Activated naive CD8-positive, alpha-beta T cell (primary cell): Measurements from ENCODE around the gene PRR9.
"Not testable (repeated sequence)": the region's sequence is repeated elsewhere in the genome, so short reads cannot be mapped to it uniquely, and the experiment has no call there.

Experiments
- H3K27ac Mint-ChIP-seq: one replicate; pipeline ENCODE4 v1.8.0; 2021; ENCODE audit warnings: mixed read lengths
- H3K27me3 Mint-ChIP-seq: one replicate; pipeline ENCODE4 v1.8.0; 2021; ENCODE audit warnings: mixed read lengths
- H3K36me3 Mint-ChIP-seq: one replicate; pipeline ENCODE4 v1.8.0; 2021; ENCODE audit warnings: mixed read lengths
- H3K4me1 Mint-ChIP-seq: one replicate; pipeline ENCODE4 v1.8.0; 2021; ENCODE audit warnings: low read depth, mixed read lengths
- H3K4me3 Mint-ChIP-seq: one replicate; pipeline ENCODE4 v1.8.0; 2021; ENCODE audit warnings: mild to moderate bottlenecking, mixed read lengths
- H3K9me3 Mint-ChIP-seq: one replicate; pipeline ENCODE4 v1.8.0; 2021; ENCODE audit warnings: low read depth, mixed read lengths

The PRR9 gene

DNA sequence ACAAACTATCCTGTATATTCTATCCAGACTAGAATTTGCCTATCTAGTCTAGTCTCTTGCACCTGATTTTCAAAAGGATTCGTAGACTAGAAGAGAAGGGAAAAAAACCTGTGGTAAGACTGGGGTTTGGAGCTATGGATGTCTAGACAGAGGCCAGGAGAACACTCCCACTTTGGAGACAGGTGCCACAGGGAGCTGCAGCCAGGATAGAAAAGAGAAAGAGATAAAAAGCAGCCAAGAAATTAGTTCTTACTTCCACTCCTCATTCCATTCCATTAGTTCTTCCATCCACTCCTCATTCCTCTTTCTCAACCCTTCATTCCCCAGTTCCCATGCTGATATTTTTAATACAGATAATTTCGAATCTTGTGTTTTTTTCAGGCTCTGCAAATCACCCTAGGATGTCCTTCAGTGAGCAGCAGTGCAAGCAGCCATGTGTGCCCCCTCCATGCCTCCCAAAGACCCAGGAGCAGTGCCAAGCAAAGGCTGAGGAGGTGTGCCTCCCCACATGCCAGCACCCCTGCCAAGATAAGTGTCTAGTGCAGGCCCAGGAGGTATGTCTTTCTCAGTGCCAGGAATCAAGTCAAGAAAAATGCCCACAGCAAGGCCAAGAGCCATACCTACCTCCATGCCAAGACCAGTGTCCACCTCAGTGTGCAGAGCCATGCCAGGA, 496 bp downstream of the PRR9 start:
- H3K4me3 Mint-ChIP-seq, result no peak overlapping the region
- peaks cover 2% of the 10 kb centered on the region for H3K27me3 Mint-ChIP-seq
- H3K36me3 Mint-ChIP-seq, result no peaks in the 10 kb centered on the region
- H3K27ac Mint-ChIP-seq, result no peak overlapping the region
- no peaks in the 10 kb centered on the region for H3K9me3 Mint-ChIP-seq
- H3K4me1 Mint-ChIP-seq, result no peaks in the 10 kb centered on the region

DNA sequence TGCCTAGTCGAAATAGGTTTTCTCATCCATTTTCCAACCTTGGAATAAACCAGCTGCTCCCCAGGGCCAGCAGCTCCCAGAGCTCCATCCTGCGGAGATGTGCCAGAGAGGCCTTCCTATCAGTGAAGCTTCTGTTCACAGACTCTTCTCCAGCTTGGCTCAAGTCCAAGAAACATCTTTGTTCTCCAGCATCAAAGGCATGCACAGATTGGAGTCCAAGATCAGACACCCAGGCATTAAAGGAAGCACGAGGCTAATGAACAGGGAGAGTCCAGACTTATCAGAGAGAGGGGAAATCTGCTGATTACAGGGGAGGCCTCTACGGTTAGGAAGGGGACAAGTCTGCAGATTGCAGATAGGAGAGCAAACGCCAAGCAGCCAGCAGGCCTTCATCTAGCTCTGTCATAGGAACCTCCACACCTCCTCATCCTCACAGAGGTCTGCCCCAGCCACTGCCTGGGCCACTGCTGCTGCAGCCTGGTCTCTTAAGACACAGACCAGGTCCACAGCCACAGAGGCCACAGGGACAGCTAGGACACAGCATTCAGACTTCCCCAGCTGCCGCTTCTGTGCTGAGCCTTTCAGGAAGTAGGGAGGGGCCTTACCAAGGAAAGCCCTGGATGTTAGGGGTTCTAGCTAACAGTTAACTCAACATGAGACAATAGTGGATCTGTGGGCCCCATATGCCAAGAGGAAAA, 3.4 kb downstream of the PRR9 start:
- Mint-ChIP-seq H3K27me3 (peaks cover 9% of the 10 kb centered on the region), H3K36me3 (no peaks in the 10 kb centered on the region), H3K4me3 (no peak overlapping the region), H3K27ac (no peak overlapping the region), H3K4me1 (no peaks in the 10 kb centered on the region), H3K9me3 (no peaks in the 10 kb centered on the region)

DNA sequence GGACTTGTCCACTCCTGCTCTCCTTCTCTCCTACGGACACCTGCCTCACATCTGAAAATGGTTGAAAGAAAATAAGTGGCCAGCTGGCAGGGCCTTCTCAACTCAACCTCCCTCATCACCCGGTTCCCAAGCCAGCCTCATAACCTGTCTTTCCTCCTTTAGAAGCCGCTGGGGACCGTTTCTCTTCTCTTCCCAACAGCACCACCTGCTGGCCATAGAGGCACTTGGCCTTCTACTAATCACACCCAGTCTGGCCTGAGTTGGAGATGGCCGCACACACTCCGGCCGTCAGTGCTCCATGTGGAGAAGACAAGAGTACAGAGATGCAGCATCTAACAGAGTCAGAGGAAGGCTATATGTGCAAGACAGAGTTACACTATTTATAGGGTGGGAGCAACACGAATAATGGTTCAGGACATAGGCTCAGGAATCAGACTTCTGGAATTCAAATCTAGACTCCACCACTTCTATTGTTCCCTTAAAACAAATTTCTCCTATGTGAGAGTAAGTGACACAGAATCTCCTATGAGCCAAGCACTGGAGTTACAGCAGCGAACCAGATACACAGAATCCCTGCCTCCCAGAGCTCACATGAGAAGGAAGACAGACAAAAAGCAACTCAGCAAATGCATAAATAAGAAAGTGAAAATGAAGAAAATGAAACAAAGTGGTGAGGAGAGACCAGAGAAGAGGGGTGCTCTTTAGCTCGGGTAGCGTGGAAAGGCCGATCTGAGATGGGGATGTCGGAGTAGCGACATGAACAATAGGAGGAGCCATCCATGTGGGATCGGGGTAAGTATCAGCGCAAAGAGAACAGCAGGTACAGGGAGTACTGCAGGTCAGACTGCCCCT, 5.9 kb downstream of the PRR9 start:
- H3K36me3 Mint-ChIP-seq, H3K27ac Mint-ChIP-seq, H3K4me3 Mint-ChIP-seq, H3K27me3 Mint-ChIP-seq, H3K9me3 Mint-ChIP-seq, H3K4me1 Mint-ChIP-seq: not testable (repeated sequence)

DNA sequence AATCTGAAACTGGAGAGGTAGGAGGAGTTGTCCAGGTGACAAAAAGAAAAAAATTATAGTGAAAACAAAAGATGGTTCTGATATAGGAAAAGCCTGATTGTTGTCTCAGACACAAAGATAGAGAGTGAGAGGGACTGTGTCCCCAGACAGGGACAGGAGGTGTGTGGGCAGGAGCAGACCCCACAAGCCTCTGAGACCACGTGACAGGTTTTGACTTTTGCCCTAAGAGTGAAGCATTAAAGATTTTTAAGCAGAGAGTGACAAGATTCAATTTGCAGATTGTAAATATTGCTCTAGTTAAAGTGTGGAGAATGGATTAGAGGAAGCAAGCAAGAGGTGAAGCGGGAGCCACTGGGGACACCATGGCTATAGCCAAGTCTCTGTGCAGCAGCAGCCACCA, 10.4 kb downstream of the PRR9 start:
- H3K4me1 Mint-ChIP-seq, result no peaks in the 10 kb centered on the region
- H3K27ac Mint-ChIP-seq, result no peak overlapping the region
- no peak overlapping the region for H3K4me3 Mint-ChIP-seq
- H3K36me3 Mint-ChIP-seq, result no peaks in the 10 kb centered on the region
- no peaks in the 10 kb centered on the region for H3K9me3 Mint-ChIP-seq
- H3K27me3 Mint-ChIP-seq, result peaks cover 18% of the 10 kb centered on the region

DNA sequence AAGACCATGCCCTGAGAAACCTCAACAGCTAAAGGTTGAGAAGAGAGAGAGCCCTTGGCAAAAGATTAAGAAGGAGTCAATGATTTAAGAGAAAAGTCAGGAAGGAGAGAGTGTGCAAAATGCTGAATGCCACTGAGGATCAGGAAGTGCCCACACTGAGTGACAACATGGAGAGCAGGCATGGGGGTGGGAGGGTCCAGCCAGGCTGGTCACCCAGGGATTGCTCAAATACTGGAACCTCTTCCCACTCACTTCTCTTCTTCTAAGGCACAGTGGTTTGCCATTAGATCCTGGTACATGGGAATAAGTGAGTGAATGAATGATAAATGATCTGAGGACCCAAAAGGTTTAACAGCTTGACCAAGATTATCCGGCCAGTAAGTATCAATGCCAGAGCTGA, 11.1 kb downstream of the PRR9 start:
- peaks cover 18% of the 10 kb centered on the region for H3K27me3 Mint-ChIP-seq
- no peak overlapping the region for H3K27ac Mint-ChIP-seq
- H3K9me3 Mint-ChIP-seq, result no peaks in the 10 kb centered on the region
- H3K4me3 Mint-ChIP-seq, result no peak overlapping the region
- no peaks in the 10 kb centered on the region for H3K4me1 Mint-ChIP-seq
- H3K36me3 Mint-ChIP-seq, result no peaks in the 10 kb centered on the region

DNA sequence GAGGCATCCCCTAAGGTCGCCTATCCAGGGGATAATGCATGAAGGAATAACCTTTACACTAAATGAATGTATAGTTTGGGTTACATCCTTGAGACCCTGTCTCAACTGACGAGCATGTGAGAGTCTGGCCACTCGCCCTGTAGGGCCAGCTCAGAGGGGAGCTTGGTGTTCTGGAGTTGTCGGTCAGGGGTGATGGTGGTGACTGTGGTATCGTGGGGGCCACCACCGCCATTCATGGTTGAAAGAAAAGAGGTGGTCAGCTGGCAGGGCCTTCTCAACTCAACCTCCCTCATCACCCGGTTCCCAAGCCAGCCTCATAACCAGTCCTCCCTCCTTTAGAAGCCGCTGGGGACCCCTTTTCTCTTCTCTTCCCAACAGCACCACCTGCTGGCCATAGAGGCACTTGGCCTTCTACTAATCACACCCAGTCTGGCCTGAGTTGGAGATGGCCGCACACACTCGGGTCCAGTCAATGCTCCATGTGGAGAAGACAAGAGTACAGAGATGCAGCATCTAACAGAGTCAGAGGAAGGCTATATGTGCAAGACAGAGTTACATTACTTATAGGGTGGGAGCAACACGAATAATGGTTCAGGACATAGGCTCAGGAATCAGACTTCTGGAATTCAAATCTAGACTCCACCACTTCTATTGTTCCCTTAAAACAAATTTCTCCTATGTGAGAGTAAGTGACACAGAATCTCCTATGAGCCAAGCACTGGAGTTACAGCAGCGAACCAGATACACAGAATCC, 11.9 kb downstream of the PRR9 start:
- peaks cover 15% of the 10 kb centered on the region for H3K27me3 Mint-ChIP-seq
- H3K36me3 Mint-ChIP-seq, H3K9me3 Mint-ChIP-seq, H3K27ac Mint-ChIP-seq, H3K4me3 Mint-ChIP-seq, H3K4me1 Mint-ChIP-seq: not testable (repeated sequence)

DNA sequence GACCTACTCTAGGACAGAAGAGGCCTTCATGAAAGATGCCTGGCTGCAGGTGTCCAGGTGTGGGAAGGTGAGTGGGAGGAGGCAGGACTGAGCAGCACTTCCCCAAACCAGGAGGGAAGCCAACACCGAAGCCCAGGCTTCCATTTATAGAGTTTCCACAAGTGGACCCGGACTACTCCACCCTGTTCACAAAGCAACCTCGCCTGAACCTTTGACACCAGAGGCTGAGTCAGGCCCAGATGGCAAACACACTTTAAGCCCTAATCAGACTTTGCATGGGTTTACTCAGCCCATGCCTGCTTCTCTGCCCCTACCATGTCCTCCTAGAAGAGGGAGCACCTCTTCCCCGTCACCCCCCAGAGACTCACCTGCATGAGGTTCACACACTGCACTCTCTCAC, 14.0 kb downstream of the PRR9 start:
- Mint-ChIP-seq H3K4me1 (no peaks in the 10 kb centered on the region), H3K27ac (no peak overlapping the region), H3K27me3 (peaks cover 13% of the 10 kb centered on the region), H3K9me3 (no peaks in the 10 kb centered on the region), H3K4me3 (no peak overlapping the region), H3K36me3 (no peaks in the 10 kb centered on the region)

DNA sequence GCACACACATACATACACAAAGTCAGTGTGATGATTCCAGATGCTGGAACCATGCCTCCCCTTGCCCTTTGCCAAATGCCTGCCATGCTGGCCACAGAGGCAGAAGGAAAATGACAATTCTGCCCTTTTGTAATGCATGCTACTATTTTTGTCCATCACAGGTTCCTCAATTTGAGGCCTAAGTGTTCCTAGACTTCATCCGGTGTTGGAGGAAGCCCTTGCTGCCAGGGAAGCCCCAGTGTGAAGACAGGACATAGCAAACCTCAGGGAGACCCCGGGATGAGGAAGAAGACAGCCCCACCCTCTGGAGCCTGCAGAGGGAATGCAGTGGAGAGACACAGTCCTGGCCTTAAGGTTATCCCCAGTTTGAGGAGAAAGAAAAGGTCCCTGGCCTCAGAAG, 14.4 kb downstream of the PRR9 start:
- Mint-ChIP-seq H3K9me3 (no peaks in the 10 kb centered on the region), H3K27ac (no peak overlapping the region), H3K4me1 (no peaks in the 10 kb centered on the region), H3K36me3 (no peaks in the 10 kb centered on the region), H3K27me3 (peaks cover 13% of the 10 kb centered on the region), H3K4me3 (no peak overlapping the region)

DNA sequence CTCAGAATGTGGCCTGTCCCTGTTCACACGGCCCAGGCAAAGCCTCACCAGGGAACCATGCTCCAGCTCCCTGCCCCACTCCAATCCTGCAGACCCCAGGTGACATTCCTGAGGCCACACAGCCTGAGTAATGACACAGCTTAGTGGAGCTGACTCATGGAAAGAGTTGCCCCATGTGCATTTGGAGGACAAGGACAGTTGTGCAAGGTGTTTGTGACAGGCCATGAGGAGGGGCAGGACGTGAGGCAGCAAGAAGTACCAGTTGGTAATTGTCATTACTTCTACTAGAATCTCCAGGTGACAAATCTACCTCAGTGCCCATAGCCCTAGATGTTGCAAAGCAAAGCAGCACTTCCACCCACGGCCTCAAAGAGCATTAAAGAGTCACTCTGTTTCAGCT, 15.2 kb downstream of the PRR9 start:
- Mint-ChIP-seq H3K27ac (no peak overlapping the region), H3K36me3 (no peaks in the 10 kb centered on the region), H3K27me3 (peaks cover 16% of the 10 kb centered on the region), H3K9me3 (no peaks in the 10 kb centered on the region), H3K4me3 (no peak overlapping the region), H3K4me1 (no peaks in the 10 kb centered on the region)

DNA sequence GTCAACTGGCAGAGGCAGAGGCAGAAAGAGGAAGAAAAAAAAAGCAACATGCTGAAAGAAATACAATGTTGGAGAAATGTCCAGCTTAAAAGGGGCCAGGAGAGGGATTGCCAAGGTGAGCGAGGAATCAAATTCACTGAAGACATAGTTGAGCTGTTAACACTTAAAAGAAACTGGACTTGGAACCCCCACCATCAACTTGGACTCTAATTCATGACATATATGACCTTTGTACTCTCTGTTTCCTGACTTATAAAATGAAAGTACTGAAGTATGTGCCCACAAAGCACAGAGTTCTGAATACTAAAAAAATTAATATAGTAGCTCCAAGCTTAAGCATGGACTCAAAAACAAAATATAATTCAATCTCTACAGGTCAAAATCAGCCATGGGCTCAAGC, 16.1 kb downstream of the PRR9 start:
- Mint-ChIP-seq H3K9me3 (no peaks in the 10 kb centered on the region), H3K4me3 (no peak overlapping the region), H3K27me3 (peaks cover 16% of the 10 kb centered on the region), H3K27ac (no peak overlapping the region), H3K36me3 (no peaks in the 10 kb centered on the region), H3K4me1 (no peaks in the 10 kb centered on the region)

DNA sequence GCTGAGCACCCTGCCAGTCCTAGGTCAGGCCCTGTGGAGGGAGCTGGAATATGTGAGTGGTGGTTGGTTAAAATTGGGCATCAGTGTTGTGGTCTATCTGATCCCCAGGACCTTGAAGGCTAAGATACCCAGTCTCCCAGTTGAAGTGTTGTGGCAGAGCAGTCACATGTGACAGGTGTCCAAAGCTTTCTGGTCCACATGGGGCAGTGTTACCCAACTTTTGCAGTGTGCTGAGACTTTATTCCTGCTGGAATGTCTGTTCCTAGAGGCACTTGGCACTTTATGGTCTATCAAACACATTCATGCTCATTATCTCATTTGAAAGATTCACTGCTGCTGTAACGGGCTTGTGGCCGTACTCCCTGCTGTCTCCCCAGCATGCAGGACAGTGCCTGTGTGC, 21.1 kb downstream of the PRR9 start:
- no peak overlapping the region for H3K27ac Mint-ChIP-seq
- H3K4me3 Mint-ChIP-seq, result no peak overlapping the region
- no peaks in the 10 kb centered on the region for H3K9me3 Mint-ChIP-seq
- peaks cover 17% of the 10 kb centered on the region for H3K27me3 Mint-ChIP-seq
- H3K36me3 Mint-ChIP-seq, result no peaks in the 10 kb centered on the region
- no peaks in the 10 kb centered on the region for H3K4me1 Mint-ChIP-seq

DNA sequence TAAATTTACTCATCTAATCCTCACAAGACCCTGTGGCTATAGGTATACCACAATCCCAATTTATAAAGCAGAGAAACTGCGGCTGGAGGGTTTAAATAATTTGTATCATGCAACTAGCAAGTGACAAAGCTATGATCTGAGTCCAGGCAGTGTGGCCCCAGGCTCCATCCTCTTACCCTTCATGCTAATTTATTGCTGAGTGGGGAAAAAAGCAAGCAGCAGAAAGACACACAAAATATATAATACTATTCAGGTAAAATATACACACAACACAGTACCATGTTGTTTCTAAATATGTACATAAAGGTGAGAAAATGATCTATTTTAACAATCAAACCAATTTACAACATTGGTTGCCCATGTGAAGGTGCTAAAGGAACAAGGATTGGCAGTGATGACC, 24.8 kb downstream of the PRR9 start:
- no peak overlapping the region for H3K27ac Mint-ChIP-seq
- peaks cover 17% of the 10 kb centered on the region for H3K27me3 Mint-ChIP-seq
- no peaks in the 10 kb centered on the region for H3K9me3 Mint-ChIP-seq
- H3K4me3 Mint-ChIP-seq, result no peak overlapping the region
- no peaks in the 10 kb centered on the region for H3K4me1 Mint-ChIP-seq
- no peaks in the 10 kb centered on the region for H3K36me3 Mint-ChIP-seq

DNA sequence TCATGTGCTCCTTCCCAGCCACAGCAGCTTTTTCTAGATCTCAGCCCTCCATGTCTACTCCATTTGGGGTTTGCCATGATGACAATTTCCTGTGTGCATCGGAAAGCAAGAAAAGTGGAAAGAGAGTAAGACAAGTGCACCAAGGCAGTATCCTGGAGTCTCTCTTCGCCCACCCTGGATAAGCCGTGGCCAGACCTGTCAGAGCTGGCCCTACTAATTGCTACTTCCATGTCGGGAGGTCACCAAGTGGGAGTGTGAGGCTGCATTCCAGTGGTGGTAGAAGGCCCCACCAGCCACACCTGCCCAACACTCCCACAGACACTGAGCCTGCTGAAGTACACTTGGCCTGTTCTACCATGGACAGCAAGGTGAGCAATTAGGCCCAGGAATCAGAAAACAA, 28.1 kb downstream of the PRR9 start:
- H3K4me1 Mint-ChIP-seq, result no peaks in the 10 kb centered on the region
- peaks cover 21% of the 10 kb centered on the region for H3K27me3 Mint-ChIP-seq
- H3K4me3 Mint-ChIP-seq, result no peak overlapping the region
- H3K27ac Mint-ChIP-seq, result no peak overlapping the region
- no peaks in the 10 kb centered on the region for H3K9me3 Mint-ChIP-seq
- no peaks in the 10 kb centered on the region for H3K36me3 Mint-ChIP-seq

DNA sequence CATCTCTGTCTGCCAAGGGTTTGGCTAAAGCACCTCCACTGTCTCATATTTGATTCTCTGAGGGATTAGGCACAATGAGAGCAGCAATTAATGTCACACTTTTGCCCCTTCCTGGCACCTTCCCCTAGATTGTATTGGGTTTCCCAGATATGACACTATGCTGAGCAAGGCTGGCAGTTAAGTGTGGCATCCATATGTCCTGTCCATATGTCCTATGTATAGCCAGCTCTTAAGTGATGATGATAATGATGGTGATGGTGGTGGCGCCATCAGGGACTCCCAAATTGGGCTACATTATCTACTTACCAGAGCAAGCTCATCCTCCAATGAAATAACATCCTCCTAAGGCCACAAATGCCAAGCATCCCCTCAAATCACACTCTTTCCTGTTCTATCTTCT, 28.6 kb downstream of the PRR9 start:
- Mint-ChIP-seq H3K36me3 (no peaks in the 10 kb centered on the region), H3K27ac (no peak overlapping the region), H3K4me1 (no peaks in the 10 kb centered on the region), H3K9me3 (no peaks in the 10 kb centered on the region), H3K27me3 (peaks cover 23% of the 10 kb centered on the region), H3K4me3 (no peak overlapping the region)

DNA sequence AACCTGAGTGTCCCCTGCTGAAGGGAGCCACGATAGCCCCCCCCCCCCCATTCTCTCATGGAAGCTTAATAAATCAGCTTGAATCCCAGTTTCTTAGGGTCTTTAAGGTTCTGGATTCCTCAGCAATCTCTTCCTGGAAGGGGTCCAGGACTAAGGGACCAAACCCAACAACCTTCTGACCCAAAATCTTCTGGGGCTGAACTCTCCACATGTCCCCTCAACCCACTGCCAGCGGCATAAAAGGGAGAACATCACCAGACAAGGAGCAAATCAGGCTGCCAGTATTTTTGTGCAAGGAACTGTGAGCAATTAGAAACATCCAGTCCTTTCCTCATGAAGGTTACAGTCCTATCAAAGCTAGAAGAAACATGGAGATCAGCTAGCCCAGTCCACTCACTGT, 29.4 kb downstream of the PRR9 start:
- Mint-ChIP-seq H3K27ac (no peak overlapping the region), H3K36me3 (no peaks in the 10 kb centered on the region), H3K4me1 (no peaks in the 10 kb centered on the region), H3K4me3 (no peak overlapping the region), H3K9me3 (no peaks in the 10 kb centered on the region), H3K27me3 (peaks cover 23% of the 10 kb centered on the region)
